Esophagus squamous epithelium (tissue), 5 donors: ENCODE data around the gene TAF3. TPM values are rescaled to one million over a fixed set of nuclear protein-coding genes. Genes with fewer than 3 reads are reported as not detected.

ENCODE experiments used
- DNase-seq: peaks from one replicate; lab custom pipeline; 2025; lab: John Stamatoyannopoulos, UW
- H3K27ac ChIP-seq, 4 donors: fragments of 200-600 bp; sonication (generic); one replicate each; pipeline ENCODE4 v1.5.1; 2016 to 2019; ENCODE audit warnings: mild to moderate bottlenecking in 1 of 4
- H3K27me3 ChIP-seq, 4 donors: fragments of 200-600 bp; sonication (generic); 1 replicate in 3 of 4; 2 replicates in 1 of 4; pipeline versions ENCODE4 v1.5.1 to v1.6.0; 2017 to 2021; ENCODE audit warnings: antibody characterized with exemption in 1 of 4
- H3K36me3 ChIP-seq, 3 donors: fragments of 200-600 bp; sonication (generic); one replicate each; pipeline ENCODE4 v1.5.1; 2016 to 2019
- H3K4me1 ChIP-seq, 3 donors: fragments of 200-600 bp; sonication (generic); one replicate each; pipeline ENCODE4 v1.5.1; 2017 to 2019
- H3K4me3 ChIP-seq, 4 donors: fragments of 200-600 bp; sonication (generic); 1 replicate in 3 of 4; 2 replicates in 1 of 4; pipeline ENCODE4 v1.5.1; 2016 to 2019; ENCODE audit warnings: mild to moderate bottlenecking in 2 of 4, moderate library complexity in 1 of 4
- H3K9me3 ChIP-seq, 3 donors: fragments of 200-600 bp; sonication (generic); one replicate each; pipeline ENCODE4 v1.5.1; 2016 to 2019
- POLR2A ChIP-seq, 4 donors: fragments of 450-650 bp; IDR thresholded peaks; one replicate each; pipeline ENCODE4 v1.6.1; 2017; ENCODE audit warnings: antibody characterized with exemption in 4 of 4, mild to moderate bottlenecking in 4 of 4, moderate library complexity in 3 of 4
- WGBS, 2 donors: methylation state at CpG; one replicate each; pipeline ENCODE4 v1.1.5; 2018; 5-methylcytosine and 5-hydroxymethylcytosine counted together
- intact Hi-C: fragments of 100-400 bp; cut with DNase I; formaldehyde crosslinking; loops from one replicate; pipeline ENCODE4 v1.15.0; 2022
- total RNA-seq, 4 donors: library from RNA; depleted of rRNA; stranded (reverse); fragments of >200 nt; gene quantifications; one replicate each; pipeline ENCODE4 v1.1.0, GENCODE V29; 2016
- TF ChIP-seq, protein P1 (sequence below), 6 experiments: fragments of 450-650 bp in 4 of 6; fragments of 200-600 bp in 2 of 6; sonication (generic) in 2 of 6; IDR thresholded peaks; one replicate each; pipeline ENCODE4 v1.5.1; 2016 to 2019; ENCODE audit warnings: antibody characterized with exemption in 6 of 6, mild to moderate bottlenecking in 4 of 6, moderate library complexity in 4 of 6
- donor health status: DM: yes; HTN: yes; CAD: no.

The TAF3 gene
- total RNA-seq, 4 donors from 2014 or later, result 2.6 to 5.1 (median 3.6) TPM

DNA sequence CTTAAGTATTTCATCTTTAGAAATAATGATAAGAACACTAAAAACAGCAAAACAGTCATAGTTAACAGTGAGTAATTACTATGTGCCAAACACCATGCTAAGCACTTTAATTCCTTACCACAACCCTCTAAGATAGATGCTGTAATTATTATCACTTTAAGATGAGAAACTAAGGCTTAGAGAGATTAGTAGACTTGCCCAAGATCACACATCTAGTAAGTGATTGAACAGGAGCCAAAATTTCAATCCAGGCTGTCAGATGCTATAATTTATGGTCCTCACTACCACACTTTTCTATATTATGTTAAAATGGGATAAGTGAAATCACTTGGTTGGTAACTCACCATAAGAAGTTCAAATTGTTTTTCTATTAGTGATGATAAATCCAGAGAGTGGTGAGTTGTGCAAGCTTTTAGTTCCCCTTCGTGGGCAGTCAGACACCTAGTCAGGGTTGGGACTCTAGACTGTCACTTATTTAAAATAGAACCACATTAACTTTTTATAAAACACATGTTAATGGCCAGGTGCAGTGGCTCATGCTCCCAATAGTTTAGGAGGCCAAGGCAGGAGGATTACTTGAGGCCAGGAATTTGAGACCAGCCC, 150.3 kb downstream of the TAF3 start:
- no peak for DNase-seq
- Histone ChIP-seq H3K4me3 (no peak overlapping the region), H3K36me3 (peaks cover 0 to 18% (median 3%) of the 10 kb centered on the region in 3 donors), H3K27ac (no peak overlapping the region), H3K27me3 (no peaks in the 10 kb centered on the region), H3K4me1 (no peaks in the 10 kb centered on the region), H3K9me3 (no peaks in the 10 kb centered on the region)
- TF ChIP-seq, protein P1, sequence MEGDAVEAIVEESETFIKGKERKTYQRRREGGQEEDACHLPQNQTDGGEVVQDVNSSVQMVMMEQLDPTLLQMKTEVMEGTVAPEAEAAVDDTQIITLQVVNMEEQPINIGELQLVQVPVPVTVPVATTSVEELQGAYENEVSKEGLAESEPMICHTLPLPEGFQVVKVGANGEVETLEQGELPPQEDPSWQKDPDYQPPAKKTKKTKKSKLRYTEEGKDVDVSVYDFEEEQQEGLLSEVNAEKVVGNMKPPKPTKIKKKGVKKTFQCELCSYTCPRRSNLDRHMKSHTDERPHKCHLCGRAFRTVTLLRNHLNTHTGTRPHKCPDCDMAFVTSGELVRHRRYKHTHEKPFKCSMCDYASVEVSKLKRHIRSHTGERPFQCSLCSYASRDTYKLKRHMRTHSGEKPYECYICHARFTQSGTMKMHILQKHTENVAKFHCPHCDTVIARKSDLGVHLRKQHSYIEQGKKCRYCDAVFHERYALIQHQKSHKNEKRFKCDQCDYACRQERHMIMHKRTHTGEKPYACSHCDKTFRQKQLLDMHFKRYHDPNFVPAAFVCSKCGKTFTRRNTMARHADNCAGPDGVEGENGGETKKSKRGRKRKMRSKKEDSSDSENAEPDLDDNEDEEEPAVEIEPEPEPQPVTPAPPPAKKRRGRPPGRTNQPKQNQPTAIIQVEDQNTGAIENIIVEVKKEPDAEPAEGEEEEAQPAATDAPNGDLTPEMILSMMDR (IDR thresholded peaks at IDR 0.05), result no peak
- TF ChIP-seq POLR2A (IDR thresholded peaks at IDR 0.05), result no peak
- intact Hi-C loops, result no loop called here
- 79 to 89% methylated on average over 1 of the region's 1 CpG for WGBS, 2 donors

DNA sequence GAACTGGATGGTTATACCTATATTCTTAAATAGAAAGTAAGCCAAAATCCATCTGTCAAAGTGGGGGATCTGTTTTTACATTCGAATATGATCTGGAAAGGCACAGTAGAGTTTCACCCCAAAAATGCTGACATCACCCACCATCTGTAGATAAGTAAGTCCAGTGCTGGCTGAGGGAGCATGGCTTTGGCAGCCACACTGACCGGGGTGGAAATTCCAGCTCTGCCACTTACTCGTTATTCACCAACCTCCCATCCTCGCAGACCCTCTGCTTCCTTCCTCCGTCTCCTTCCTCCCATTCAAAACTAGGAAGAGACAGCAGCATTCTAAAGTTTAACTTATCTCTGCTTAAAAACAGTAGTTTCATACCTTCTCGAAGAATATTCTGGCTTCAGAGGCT, 151.3 kb downstream of the TAF3 start:
- no peak overlapping the region for H3K4me3 ChIP-seq
- 53 to 60% methylated on average over 6 of the region's 6 CpGs for WGBS, 2 donors
- H3K9me3 ChIP-seq, result no peaks in the 10 kb centered on the region
- H3K27me3 ChIP-seq, result no peaks in the 10 kb centered on the region
- intact Hi-C loops, result no loop called here
- peaks cover 0 to 8% (median 0%) of the 10 kb centered on the region in 3 donors for H3K36me3 ChIP-seq
- no peaks in the 10 kb centered on the region for H3K4me1 ChIP-seq
- no peak for DNase-seq
- no peak overlapping the region for H3K27ac ChIP-seq
- TF ChIP-seq, protein P1 (IDR thresholded peaks at IDR 0.05), result no peak
- no peak for TF ChIP-seq POLR2A (IDR thresholded peaks at IDR 0.05)

DNA sequence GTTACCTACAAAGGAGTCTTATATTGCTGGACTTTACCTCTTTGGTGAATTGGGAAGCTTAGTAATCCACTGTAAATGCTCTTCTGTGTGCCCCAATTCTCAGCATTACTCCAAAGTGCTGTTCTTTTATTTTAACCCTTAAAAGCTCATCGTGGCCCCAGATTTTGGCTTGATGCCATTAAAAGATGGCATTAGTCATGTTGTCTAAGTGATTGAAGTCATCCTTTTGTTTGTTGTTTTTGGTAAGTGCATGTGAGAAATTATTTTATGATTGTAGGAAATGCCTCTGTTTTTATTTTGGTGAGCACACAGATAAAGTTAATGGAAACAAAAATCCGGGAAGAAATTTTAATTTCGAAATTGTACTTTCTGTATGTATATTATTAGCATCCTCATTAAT, 153.6 kb downstream of the TAF3 start:
- Histone ChIP-seq H3K4me3 (no peak overlapping the region), H3K27me3 (no peaks in the 10 kb centered on the region), H3K27ac (no peak overlapping the region), H3K4me1 (no peaks in the 10 kb centered on the region), H3K36me3 (no peaks in the 10 kb centered on the region), H3K9me3 (no peaks in the 10 kb centered on the region)
- TF ChIP-seq POLR2A (IDR thresholded peaks at IDR 0.05), result no peak
- TF ChIP-seq, protein P1 (IDR thresholded peaks at IDR 0.05), result no peak
- WGBS, 2 donors, result 73 to 82% methylated on average over 3 of the region's 3 CpGs
- DNase-seq, result no peak
- intact Hi-C loops, result no loop called here

DNA sequence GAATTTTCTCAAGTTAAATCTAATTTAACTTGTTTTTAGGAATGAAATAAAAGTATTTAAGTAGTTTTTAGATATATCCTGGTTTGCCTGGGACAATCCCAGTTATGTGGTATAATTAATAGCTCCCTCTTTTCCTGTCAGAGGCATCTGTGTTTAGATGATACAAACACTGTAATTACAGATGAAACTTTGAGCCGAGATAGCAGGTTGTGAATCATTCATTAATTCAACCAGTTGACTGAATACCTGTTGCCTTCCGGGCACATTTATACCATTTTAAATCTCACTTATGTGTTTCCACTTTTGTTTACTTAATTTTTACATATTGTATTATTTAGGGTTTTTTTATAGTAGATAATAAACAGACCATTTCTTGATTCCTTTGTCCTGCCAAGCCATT, 154.1 kb downstream of the TAF3 start:
- Histone ChIP-seq H3K27me3 (no peaks in the 10 kb centered on the region), H3K4me3 (no peak overlapping the region), H3K9me3 (no peaks in the 10 kb centered on the region), H3K36me3 (no peaks in the 10 kb centered on the region), H3K27ac (no peak overlapping the region), H3K4me1 (no peaks in the 10 kb centered on the region)
- intact Hi-C loops, result no loop called here
- 79 to 81% methylated on average over 2 of the region's 2 CpGs for WGBS, 2 donors
- DNase-seq, result no peak
- TF ChIP-seq POLR2A (IDR thresholded peaks at IDR 0.05), result no peak
- TF ChIP-seq, protein P1 (IDR thresholded peaks at IDR 0.05), result no peak

DNA sequence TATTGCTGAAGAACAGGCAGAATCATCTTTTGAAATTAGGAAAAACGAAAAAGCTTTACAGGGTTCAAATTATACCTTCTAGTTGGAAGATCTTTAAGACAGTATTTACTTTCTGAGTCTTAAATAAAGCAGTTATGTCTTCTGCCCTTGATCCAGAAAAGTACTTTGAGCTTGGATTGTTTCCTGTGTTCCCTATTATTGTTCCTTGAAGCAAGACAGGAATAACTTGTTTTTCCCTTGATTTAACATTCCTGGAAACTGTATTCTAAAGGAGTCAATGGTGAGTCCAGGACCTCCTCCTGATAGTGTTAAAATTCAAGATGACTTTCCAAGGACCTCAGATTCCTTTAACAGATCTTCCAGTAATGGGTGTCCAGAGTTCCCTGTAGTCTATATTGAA, 161.9 kb downstream of the TAF3 start:
- intact Hi-C loops, result no loop called here
- no peak for TF ChIP-seq POLR2A (IDR thresholded peaks at IDR 0.05)
- TF ChIP-seq, protein P1 (IDR thresholded peaks at IDR 0.05), result no peak
- H3K4me1 ChIP-seq, result no peaks in the 10 kb centered on the region
- no peak overlapping the region for H3K27ac ChIP-seq
- H3K4me3 ChIP-seq, result no peak overlapping the region
- no peaks in the 10 kb centered on the region for H3K9me3 ChIP-seq
- DNase-seq, result no peak
- WGBS, 2 donors, result 61 to 67% methylated on average over 1 of the region's 1 CpG
- no peaks in the 10 kb centered on the region for H3K27me3 ChIP-seq
- peaks cover 0 to 10% (median 0%) of the 10 kb centered on the region in 3 donors for H3K36me3 ChIP-seq
